ENCODE results near the gene CNTNAP2.

- TF ChIP-seq POLR2AphosphoS5 (IDR thresholded peaks at IDR 0.05; ENCODE audit: borderline replicate concordance, low read depth, low read length) (no peak), EZH2 (IDR thresholded peaks at IDR 0.05) (no peak), FOXP2 (optimal IDR thresholded peaks at IDR 0.05; ENCODE audit: control extremely low read depth, extremely low read length, insufficient read depth) (no peak)
Measured at GRCh38 chr7:146345251-146345650, 228.7 kb downstream of the CNTNAP2 start.
